Osteoblast (primary cell): ENCODE data around the gene PBX1. TPM values are rescaled to one million over a fixed set of nuclear protein-coding genes. Genes with fewer than 3 reads are reported as not detected.

Source experiments
- DNase-seq: peaks from one replicate; pipeline ENCODE4 v3.0.0; 2011; ENCODE audit warnings: low spot score, mixed read lengths; ENCODE audit not compliant: insufficient read length; ENCODE audit errors: missing footprints
- H2AFZ ChIP-seq: 2 replicates; pipeline ENCODE4 v1.6.0; 2011; ENCODE audit warnings: mild to moderate bottlenecking, low read length
- H3K27ac ChIP-seq: 2 replicates; pipeline ENCODE4 v1.5.1; 2011; ENCODE audit warnings: mild to moderate bottlenecking, low read depth, low read length, moderate library complexity
- H3K27me3 ChIP-seq: 2 replicates; pipeline ENCODE4 v1.6.0; 2012; ENCODE audit warnings: mild to moderate bottlenecking, control low read depth, inconsistent platforms, low read length, moderate library complexity; ENCODE audit not compliant: insufficient read depth
- H3K36me3 ChIP-seq: 2 replicates; pipeline ENCODE4 v1.5.1; 2011; ENCODE audit warnings: mild to moderate bottlenecking, low read length, control low read depth, moderate library complexity; ENCODE audit not compliant: insufficient read depth
- H3K4me1 ChIP-seq: 2 replicates; pipeline ENCODE4 v1.5.1; 2011; ENCODE audit warnings: mild to moderate bottlenecking, low read length, control low read depth, moderate library complexity; ENCODE audit not compliant: insufficient read depth
- H3K4me2 ChIP-seq: 2 replicates; pipeline ENCODE4 v1.6.0; 2011; ENCODE audit warnings: mild to moderate bottlenecking, low read length; ENCODE audit not compliant: insufficient read depth
- H3K4me3 ChIP-seq: fragments of 200-600 bp; sonication (generic); 3 replicates; pipeline ENCODE4 v1.5.1; 2012; ENCODE audit warnings: mild to moderate bottlenecking, low read length, inconsistent platforms; ENCODE audit not compliant: insufficient read depth
- H3K79me2 ChIP-seq: 2 replicates; pipeline ENCODE4 v1.6.0; 2012; ENCODE audit warnings: mild to moderate bottlenecking, low read length, control low read depth, inconsistent platforms; ENCODE audit not compliant: insufficient read depth
- H3K9me3 ChIP-seq: 2 replicates; pipeline ENCODE4 v1.5.1; 2011; ENCODE audit warnings: low read depth, low read length, control low read depth
- H4K20me1 ChIP-seq: 2 replicates; pipeline ENCODE4 v1.6.0; 2012; ENCODE audit warnings: mild to moderate bottlenecking, low read length, control low read depth; ENCODE audit not compliant: insufficient read depth
- total RNA-seq: library from RNA; depleted of rRNA; stranded (reverse); fragments of >200 nt; gene quantifications from 2 replicates; pipeline ENCODE4 v1.2.3, GENCODE V29; 2012
- TF ChIP-seq, protein P1 (sequence below): IDR thresholded peaks from 2 replicates; pipeline ENCODE4 v1.5.1; 2011; ENCODE audit warnings: mild to moderate bottlenecking, low read depth, low read length, moderate library complexity; ENCODE audit errors: extremely low read depth

Gene PBX1
- total RNA-seq, 1 donor, result 10.1 TPM

DNA sequence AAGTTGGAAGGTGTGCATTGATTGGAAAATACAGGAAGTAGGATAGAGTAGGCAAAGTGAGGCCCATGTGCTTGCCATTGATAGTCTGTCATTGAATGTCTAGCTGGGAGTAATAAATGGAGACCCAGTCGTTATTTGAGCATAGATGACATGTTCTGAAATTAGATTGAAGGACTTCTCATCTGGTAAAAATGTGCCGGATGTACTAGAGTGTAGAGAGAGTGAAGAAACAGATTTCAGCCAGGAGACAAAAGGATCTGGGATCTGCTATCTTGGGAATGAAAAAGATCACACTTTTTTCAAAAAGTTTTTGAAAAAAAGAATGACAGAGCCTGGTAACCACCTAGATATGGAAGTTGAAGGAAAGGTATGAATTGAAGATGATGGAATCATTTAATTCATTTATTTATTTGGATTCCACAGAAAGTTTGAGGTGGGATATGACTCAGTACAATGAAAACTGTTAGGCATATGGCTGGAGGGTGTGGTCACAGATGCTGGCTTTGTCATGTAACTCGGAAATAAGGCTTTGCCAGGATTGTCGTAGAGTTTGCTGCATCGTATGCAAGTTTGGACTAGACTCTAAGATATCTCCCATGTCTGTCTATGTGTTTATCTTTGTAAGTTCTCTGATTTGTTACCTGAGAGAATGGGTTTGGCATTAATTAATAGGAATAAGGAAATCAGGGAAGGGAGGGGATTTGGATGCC, 137.1 kb downstream of the PBX1 start:
- no peaks in the 10 kb centered on the region for H3K27me3 ChIP-seq
- TF ChIP-seq, protein P1, sequence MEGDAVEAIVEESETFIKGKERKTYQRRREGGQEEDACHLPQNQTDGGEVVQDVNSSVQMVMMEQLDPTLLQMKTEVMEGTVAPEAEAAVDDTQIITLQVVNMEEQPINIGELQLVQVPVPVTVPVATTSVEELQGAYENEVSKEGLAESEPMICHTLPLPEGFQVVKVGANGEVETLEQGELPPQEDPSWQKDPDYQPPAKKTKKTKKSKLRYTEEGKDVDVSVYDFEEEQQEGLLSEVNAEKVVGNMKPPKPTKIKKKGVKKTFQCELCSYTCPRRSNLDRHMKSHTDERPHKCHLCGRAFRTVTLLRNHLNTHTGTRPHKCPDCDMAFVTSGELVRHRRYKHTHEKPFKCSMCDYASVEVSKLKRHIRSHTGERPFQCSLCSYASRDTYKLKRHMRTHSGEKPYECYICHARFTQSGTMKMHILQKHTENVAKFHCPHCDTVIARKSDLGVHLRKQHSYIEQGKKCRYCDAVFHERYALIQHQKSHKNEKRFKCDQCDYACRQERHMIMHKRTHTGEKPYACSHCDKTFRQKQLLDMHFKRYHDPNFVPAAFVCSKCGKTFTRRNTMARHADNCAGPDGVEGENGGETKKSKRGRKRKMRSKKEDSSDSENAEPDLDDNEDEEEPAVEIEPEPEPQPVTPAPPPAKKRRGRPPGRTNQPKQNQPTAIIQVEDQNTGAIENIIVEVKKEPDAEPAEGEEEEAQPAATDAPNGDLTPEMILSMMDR, result no peak
- H4K20me1 ChIP-seq, result no peaks in the 10 kb centered on the region
- no peak overlapping the region for H3K4me2 ChIP-seq
- H3K9me3 ChIP-seq, result no peaks in the 10 kb centered on the region
- H2AFZ ChIP-seq, result no peak overlapping the region
- DNase-seq, result no peak
- no peaks in the 10 kb centered on the region for H3K79me2 ChIP-seq
- H3K4me1 ChIP-seq, result no peaks in the 10 kb centered on the region
- H3K4me3 ChIP-seq, result no peak overlapping the region
- no peaks in the 10 kb centered on the region for H3K36me3 ChIP-seq
- no peak overlapping the region for H3K27ac ChIP-seq

- H3K9me3 ChIP-seq, result no peaks in the 10 kb centered on the region
- no peak for DNase-seq
- H4K20me1 ChIP-seq, result no peaks in the 10 kb centered on the region
- TF ChIP-seq, protein P1, result no peak
- no peaks in the 10 kb centered on the region for H3K27me3 ChIP-seq
- H3K4me1 ChIP-seq, result no peaks in the 10 kb centered on the region
- no peak overlapping the region for H3K27ac ChIP-seq
- H3K36me3 ChIP-seq, result no peaks in the 10 kb centered on the region
- no peak overlapping the region for H2AFZ ChIP-seq
- no peak overlapping the region for H3K4me2 ChIP-seq
- no peaks in the 10 kb centered on the region for H3K79me2 ChIP-seq
- H3K4me3 ChIP-seq, result no peak overlapping the region
Measured at GRCh38 chr1:164699815-164700491, 141.0 kb downstream of the PBX1 start.

GRCh38 chr1:164700683-164701082, 141.7 kb downstream of the PBX1 start:
- H3K4me2 ChIP-seq, result no peak overlapping the region
- no peak for DNase-seq
- H3K27me3 ChIP-seq, result no peaks in the 10 kb centered on the region
- no peaks in the 10 kb centered on the region for H3K4me1 ChIP-seq
- H3K27ac ChIP-seq, result no peak overlapping the region
- H3K36me3 ChIP-seq, result no peaks in the 10 kb centered on the region
- TF ChIP-seq, protein P1, result no peak
- H4K20me1 ChIP-seq, result no peaks in the 10 kb centered on the region
- H3K79me2 ChIP-seq, result no peaks in the 10 kb centered on the region
- H3K9me3 ChIP-seq, result no peaks in the 10 kb centered on the region
- H3K4me3 ChIP-seq, result no peak overlapping the region
- H2AFZ ChIP-seq, result no peak overlapping the region

DNA sequence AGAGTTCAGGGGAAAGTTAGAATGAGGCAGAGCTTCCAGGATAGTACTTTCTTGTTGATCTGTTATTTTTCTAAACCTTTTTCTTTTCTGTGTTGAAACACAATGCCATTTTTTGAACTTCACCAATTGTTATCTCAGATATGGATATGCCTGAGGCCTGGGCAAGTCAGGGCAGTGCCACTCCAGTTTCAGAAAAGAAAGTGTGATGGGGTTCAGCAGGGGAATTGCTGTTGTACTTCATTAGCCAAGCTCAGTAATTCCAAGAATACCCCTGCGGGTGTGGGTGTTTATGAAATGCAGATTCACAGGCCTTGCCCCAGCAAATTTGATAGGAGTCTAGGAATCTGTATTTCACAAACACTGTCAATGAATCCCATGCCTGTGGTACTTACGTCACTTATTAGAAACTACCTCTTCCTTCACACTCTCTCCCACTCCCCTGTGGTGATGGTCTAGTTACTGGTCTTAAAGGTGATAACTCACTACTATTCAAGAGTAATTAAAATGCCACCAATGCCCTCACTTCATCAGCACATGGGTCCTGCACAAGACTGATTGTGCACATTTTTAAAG, 142.3 kb downstream of the PBX1 start:
- Histone ChIP-seq H3K9me3 (no peaks in the 10 kb centered on the region), H3K4me2 (no peak overlapping the region), H3K27me3 (no peaks in the 10 kb centered on the region), H3K27ac (no peak overlapping the region), H3K36me3 (no peaks in the 10 kb centered on the region), H4K20me1 (no peaks in the 10 kb centered on the region), H2AFZ (no peak overlapping the region), H3K79me2 (no peaks in the 10 kb centered on the region), H3K4me3 (no peak overlapping the region), H3K4me1 (no peaks in the 10 kb centered on the region)
- DNase-seq, result no peak
- TF ChIP-seq, protein P1, result no peak
